Sigmoid colon (tissue), 4 donors: ENCODE results near the gene MRPL19.
"Not testable (repeated sequence)": the region's sequence is repeated elsewhere in the genome, so short reads cannot be mapped to it uniquely, and the experiment has no call there.

Source experiments
- CTCF ChIP-seq, 4 experiments: fragments of 450-650 bp in 3 of 4; fragments of 200-600 bp in 1 of 4; IDR thresholded peaks; one replicate each; pipeline ENCODE4 v1.5.1; 2016 to 2019; ENCODE audit warnings: antibody characterized with exemption in 4 of 4, mild to moderate bottlenecking in 3 of 4, moderate library complexity in 2 of 4
- POLR2AphosphoS5 ChIP-seq, 4 donors: sonication (generic); formaldehyde crosslinking; IDR thresholded peaks; one replicate each; pipeline ENCODE4 v1.6.1; 2017; ENCODE audit warnings: antibody characterized with exemption in 4 of 4

GRCh38 chr2:75675423-75675822 lies 28.8 kb downstream of the MRPL19 start:
- not testable (repeated sequence) for TF ChIP-seq POLR2AphosphoS5, CTCF (IDR thresholded peaks at IDR 0.05)
